SKM-1 (cell line): ENCODE data around the gene ARHGAP4.

Source experiments
- DNase-seq: peaks from one replicate; lab custom pipeline; 2025; ENCODE audit not compliant: unreplicated experiment; lab: John Stamatoyannopoulos, UW

ARHGAP4 gene

DNA sequence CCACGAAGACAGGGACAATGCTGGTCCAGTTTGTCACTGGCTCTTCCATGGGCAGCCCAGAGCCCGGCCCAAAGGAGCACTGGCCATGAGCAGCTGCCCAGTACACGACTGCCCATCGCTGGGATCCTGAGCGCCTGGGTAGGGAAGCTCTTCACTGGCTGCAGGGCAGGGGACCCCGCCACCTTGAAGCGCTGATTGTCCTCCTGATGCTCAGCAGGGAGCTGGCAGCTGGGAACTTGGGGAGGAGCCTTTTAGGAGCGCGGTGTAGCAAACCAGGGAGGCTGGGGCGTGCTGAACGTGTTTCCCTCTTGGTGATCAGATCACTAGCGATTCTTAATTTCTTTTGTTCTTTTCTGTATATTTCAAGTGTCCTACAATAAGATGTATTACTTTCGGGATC lies 41.9 kb downstream of the ARHGAP4 start:
- DNase-seq = no peak

DNA sequence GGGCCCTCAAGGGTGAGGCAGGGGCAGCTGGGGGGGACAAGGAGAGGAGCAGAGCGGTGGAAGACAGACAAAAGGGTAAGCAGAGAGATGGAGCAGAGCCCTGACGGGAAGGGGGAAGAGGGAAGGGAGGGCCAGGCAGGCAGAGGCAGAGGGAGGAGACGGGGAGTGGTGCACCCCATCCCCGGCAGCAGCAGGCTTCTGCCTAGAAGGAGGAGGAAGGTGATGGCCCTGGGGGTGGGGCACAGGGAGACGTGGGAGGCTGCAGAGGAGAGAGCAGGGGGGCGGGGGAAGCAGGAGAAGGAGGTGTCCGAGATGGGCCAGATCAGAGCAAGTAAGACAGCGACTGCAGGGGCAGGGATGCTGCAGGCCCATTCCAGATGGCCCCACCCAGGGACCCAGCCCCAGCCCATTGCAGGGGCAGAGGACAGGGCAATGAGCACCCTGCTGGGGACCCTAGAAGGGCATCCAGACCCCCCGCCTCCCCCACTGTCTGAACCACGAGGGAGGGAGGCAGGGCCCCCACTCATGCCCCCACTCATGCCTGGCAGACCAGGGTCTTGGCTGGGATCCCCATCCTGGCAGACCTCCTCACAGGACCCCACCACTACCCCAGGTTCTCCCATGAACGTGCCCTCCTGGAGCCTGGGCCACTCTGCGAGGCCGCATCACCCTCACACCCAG lies 42.8 kb downstream of the ARHGAP4 start:
- DNase-seq = no peak

DNA sequence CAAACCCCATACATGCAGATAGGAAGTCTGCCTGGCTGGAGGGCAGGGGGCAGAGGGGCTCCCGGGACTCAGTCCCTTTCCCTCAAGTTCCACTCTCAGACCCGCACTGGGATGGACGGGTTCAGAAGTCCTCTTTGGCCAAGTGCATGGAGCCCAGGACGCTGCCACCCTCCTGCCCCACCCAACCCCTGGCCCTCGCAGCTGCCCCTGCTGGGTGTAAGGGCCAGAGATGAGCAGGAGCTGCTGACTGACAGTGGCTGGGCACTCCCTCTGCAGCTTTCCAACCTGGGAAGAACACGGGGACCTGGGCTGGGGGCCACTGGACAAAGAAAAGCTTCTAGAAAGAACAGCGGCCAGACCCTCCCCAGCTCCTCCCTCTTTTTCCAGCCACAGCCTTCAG lies 43.5 kb downstream of the ARHGAP4 start:
- no peak for DNase-seq

DNA sequence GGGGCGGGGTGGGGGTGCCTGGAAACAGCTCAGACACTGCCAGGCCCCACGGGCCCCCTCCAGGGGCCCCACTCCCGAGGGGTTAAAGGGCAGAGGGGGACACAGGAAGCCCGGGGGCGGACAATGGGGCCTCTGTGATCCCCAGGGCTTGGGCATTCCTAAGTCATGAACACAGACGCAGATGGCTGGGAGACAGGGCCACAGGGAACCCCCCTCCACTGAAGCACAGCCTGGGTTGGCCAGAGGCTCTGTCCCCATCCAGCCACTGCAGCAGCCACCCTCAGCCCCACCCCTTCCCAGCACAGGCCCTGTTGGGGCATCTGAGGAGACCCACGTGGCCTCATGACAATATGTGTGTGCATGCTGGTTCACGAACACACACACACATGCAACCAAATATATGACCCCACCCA lies 44.0 kb downstream of the ARHGAP4 start:
- DNase-seq = no peak

DNA sequence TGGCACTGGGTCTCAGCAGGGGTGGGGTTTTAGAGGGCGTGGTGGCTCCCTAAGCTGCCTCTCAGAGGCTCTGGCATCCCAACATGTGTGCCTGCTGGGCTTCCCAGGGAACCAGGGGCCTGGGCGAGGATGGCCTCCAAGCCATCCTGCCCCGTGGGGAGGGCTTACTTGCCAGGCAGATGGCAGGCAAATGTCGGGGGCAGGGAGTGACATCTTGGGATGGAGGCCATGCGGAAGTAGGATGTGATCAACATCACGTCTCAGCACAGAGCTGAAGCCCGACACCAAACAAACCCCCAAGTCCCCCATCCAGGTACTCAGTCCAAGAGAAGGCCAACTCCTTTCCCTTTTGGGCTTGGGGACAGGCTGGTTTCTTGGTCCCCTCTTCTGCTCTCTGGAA lies 44.8 kb downstream of the ARHGAP4 start:
- DNase-seq = no peak

GRCh38 chrX:153880440-153880815 lies 45.6 kb downstream of the ARHGAP4 start:
- no peak for DNase-seq

- DNase-seq = no peak
Measured at GRCh38 chrX:153879741-153880439, 46.2 kb downstream of the ARHGAP4 start.

GRCh38 chrX:153878969-153879653 lies 47.0 kb downstream of the ARHGAP4 start:
- no peak for DNase-seq

DNA sequence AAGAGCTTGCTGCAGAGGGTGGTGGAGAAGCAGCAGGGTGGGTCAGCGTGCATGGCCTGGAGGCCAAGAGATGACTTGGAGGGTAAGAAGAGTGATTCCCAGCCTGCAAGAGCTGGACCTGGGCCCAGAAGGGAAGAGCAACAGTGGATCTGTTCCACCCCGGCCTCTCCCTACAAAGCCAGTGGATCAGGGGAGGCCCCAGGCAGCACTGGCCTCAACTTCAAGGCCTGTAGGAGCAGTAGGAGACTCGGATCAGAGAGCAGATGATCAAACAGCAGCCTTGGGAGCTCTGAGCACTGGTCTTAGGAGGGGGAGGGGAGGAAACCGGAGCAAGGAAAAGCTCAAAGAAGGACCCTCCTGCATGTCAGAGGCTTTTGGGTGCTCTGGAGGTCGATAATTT lies 47.7 kb downstream of the ARHGAP4 start:
- DNase-seq = no peak

GRCh38 chrX:153877571-153878261 lies 48.3 kb downstream of the ARHGAP4 start:
- no peak for DNase-seq

GRCh38 chrX:153876112-153876491 lies 50.0 kb downstream of the ARHGAP4 start:
- no peak for DNase-seq

- DNase-seq = no peak
Measured at GRCh38 chrX:153875391-153876111, 50.5 kb downstream of the ARHGAP4 start.

DNA sequence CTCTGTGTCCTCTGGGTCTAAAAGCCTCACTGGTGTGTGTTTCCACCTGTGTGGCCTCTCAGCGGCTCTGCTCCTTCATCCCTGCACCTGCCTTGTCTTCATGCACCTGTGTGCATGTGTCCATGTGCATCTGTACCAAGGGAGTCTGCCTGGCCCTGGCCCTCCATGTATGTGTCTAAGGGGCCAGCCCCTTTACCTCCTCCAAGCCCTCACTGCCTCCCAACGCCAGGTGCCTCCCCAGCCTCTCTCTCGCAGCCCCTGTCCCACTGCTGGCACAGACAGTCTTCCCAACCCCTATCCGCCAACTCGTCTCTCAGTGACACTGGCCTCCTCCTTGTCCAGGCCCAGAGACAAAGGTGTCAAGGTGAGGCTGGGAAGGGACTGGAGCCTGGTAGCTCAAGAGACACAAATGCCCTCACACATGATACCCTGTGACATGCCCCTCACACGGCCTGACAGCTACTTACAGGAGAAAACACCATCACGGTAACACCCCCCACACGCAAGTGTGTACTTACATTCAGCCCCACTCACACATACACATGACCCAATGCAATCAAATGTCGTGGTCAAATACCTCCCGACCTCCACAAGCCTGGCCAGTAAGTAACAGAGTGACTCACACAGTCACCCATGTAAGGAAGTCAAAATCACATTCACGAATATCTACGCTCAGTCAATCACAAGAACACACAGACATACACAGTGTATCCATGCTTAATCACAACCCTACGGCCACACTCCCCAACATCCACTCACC lies 51.5 kb downstream of the ARHGAP4 start:
- no peak for DNase-seq

GRCh38 chrX:153874085-153874365 lies 52.0 kb downstream of the ARHGAP4 start:
- no peak for DNase-seq

DNA sequence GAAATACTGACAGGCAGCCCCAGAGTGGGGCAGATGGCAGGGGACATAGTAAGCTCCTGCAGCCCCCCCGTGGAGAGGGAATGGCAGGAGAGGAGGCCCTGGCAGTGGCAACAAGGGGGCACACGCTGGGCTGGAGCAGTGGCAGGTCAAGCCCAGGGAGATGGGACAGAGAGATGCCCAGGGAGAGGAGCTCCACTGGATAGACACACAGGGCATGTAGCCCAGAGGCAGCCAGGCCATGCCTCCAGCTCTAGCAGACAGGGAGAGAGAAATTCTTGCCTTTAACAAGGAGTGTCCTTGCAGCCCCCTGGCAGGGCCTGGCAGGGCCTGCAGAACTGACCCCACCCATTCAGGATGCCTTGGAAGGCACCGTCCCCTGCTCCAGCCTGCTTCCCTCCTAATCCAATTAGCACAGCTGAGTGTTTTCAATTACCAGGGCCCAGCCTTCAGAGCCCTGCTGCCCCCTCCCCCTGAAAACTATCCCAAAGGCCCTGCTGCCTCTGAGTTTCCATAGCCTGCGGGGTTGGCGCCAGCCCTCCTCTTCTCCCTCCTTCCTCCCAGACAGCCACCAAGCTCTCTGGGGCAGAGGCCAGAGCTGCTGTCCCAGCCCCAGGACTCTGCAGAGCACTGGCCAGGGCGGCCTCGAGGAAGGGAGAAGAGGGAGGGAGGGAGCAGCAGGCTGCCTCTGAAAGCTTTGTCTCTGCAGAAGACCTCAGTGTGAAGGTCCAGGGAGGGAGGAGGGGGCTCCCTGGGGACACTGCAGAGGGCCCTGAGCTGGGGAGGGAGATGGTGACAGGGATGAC lies 52.6 kb downstream of the ARHGAP4 start:
- DNase-seq = no peak

DNA sequence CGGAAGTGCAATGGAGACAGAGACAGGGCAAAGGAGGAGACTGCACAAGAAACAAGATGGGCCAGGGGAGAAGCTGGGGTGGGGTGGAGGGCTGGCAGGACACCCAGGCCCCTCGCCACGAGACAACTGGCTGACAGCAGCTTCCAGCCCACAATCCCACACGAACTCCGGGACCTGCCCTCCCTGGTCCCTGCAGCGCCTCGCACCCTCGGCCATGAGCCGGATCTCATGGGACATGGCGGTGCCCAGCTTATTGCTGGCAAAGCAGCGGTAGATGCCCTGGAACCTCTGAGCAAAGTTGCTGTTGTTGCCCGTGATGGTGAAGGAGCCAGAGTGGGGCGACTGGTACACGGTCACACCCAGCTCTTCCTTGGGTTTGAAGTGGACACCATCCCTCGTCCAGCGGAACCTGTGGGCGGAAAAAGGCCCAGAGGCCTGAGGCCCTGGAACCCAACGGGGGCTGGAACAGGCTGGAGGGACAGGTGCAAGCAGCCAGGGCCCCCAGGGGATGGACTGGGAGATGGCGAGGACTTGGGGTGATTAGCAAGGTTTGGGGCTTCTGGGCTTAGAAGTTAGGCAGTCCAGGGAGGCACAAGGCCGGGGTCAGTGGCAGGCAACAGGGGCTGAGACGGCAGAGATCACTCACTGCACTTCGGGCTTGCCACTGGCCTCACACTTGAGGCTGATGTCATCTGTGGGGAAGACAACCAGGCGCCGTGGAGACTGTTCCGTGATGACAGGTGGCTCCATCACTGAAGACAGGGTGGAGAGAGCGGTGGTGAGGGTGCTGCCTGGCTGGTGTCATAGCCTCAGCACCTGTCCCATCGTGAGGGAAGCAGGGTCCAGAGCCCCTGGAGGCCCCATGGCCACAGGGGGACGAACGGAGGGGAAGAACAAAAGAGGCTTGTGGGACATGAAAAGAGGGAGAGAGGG lies 53.9 kb downstream of the ARHGAP4 start:
- DNase-seq = no peak

GRCh38 chrX:153871451-153871850 lies 54.6 kb downstream of the ARHGAP4 start:
- DNase-seq = no peak

- DNase-seq = no peak
Measured at GRCh38 chrX:153870791-153871360, 55.2 kb downstream of the ARHGAP4 start.
